GM19043 (cell line): Measurements from ENCODE around the gene RDH5.

Experiments
- ATAC-seq: cut with Tn5 transposase; IDR thresholded peaks from one replicate; pipeline ENCODE4 v1.9.1; 2021; ENCODE audit warnings: low read depth; ENCODE audit not compliant: unreplicated experiment

The RDH5 gene

DNA sequence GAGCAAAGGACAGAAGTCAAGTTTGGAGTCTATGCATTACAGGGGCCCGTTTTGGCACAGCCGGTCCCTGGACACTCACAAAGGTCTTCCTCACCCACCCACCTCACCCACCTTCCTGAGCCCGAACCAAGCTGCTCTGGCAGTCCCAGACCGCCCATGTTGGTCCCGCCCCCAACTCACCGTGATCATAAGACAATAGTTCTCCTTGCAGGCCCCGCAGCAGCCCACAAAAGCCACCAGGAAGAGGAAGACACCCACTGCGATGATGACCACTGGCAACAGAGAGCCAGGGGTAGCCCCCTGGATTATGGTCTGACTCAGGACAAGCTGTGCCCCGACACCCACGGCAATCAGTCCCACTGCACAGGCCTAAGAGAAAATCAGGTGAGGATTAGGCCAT is 6.8 kb downstream of the RDH5 start:
- ATAC-seq: no peak

DNA sequence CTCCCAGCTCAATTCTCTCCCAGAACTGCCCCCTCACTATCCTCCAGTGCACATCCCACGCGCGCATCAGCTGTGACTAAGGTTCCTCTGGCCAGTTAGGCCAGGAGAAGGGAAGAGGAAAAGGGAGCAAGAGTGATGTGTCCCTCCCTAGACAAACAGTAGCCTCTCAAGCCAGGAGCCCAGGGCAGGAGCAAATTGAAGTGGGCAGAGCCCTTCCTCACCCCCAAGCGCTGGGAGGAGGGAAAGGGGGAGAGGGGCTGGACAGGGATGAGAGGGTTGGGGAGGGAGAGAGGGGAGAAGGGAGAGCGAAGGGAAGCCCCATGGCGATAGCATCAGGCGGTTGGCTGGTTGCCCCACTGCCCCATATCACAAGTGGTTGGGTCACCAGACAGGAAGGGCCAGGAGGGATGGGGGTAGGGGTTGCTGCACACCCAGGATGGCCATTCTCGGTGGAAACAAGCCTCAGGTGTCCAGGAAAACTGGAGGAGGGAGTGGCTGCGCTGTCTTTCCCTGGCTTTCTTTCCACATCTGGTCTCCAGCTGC is 7.5 kb downstream of the RDH5 start:
- ATAC-seq: no peak

DNA sequence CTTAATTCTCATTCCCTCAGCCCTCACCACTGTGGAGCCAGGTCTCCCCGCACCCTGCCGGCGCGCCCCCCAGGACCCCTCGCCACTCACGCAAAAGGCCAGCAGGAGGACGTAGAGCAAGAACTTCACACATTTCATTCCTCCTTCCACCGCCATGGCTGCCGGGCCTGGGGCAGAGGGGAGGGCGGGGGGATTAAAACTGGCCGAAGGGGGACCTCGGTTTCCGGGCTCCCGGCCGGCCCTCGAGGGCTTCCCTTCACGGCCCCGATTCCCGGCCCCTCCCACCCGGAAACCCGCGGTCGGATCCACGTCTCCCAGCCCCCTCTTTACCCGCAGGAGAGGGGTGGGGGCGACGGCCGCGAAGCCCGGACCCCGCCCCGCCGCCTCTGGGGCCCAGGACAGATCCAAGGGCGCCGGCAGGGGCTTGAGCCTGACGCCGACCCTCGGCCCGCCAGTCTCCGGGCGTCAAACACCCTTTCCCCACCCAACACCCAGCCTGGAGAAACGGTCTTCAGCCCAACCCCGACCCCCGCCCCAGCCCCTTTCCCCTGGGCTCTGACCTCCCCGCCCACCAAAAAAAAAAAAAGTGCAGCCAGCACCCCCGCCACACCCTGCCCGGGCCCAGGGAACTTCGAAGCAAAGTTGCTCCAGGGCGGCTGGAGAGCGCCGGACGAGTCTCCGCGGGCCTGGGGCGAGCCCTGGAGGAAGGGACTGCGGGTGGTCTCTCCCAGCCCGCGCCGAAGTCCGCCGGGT is 8.2 kb downstream of the RDH5 start:
- peak; percentile 8 for ATAC-seq

DNA sequence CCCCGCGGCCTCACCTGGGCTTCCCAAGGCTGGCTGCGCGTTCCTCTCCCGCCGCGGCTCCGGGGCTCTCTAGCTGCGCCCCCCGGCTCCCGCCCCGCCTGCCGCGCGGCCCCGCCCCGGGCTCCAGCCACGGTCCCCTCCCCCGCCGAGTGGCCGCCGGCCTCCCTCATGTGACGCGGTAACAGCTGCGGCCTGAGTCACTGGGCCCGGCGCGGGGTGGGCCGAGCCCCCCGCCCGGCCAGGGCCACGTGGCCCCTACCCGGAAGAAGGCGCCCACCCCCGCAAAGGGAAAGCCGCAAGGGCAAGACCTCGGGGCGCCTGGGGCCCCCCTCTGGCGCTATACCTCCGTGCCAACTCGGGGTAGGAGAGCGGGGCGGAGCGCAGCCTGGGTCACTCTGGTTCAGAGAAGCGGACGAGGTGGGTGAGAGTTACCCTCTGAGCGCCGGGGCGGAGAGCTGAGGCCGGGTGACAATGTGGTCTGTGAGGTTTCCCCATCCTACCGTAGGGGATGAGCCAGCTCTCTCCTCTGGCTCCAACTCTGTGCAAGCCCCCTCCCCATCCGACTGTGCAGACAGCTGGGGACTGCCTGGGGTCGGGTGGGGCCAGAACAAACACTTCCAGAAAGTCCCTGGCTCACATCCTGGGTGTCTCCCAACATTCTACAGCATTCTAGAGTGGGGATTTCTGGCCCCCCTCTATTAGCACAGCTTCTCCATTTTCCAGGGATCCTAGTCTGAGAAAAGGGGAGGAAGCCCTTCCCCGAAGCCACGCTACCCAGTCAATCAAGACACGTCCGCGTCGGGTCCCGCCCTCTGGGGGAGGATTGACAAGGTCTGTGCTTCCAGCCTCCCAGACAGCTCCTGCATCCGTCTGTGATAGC is 9.0 kb downstream of the RDH5 start, which contains the start of gene CD63:
Gene CD63 (minus strand): TSS at position 71 of the 880 bp plus-strand sequence. CDS start 668 bp downstream, outside the sequence.
- ATAC-seq: peak; percentile 49

DNA sequence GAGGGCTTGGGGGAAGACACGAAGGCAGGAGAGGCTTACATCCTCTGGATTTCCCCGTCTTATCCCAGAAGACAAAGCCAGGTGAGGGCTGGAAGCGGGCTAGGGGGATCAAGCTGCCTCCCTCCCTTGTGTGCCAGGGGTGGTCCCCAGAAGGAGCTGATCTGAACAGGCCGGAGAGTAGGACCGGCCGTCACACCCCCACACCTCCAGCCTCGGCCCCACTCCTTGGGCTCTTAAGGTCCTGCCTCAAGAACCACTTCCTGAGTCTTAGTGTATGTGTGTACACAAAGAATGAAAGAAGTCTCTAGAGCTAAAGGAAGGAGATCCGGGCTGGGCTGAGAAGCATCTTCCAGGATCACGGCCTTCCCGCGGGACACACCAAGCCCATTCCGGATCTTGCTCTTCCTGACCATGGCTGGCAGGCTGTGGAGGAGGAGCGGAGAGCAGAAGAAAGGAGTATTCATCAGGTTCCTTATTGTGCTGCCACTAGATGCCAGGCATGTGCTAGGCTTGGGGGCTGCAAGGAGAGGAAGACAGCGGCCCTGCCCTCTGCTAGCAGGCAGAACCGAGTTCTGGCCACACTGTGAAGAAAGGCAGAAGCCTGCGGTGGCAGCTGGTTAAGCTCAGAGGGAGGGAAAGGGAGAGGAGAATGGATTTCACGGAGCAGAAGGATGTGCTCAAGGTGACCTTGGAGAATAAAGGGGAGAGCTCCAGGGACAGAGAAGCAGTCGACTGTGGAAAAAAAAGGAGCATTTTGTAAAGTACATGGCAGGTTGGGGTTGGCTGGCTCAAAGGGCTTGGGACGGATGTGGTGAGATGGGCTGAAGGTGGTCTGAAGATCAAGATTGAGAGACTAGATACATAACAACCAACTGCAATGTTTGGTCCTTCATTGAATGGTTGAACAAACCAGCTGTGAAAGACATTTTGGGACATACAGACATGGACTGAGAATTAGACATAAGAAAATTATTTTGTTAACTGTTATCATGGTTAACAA is 9.9 kb downstream of the RDH5 start:
- ATAC-seq: peak; percentile 49

DNA sequence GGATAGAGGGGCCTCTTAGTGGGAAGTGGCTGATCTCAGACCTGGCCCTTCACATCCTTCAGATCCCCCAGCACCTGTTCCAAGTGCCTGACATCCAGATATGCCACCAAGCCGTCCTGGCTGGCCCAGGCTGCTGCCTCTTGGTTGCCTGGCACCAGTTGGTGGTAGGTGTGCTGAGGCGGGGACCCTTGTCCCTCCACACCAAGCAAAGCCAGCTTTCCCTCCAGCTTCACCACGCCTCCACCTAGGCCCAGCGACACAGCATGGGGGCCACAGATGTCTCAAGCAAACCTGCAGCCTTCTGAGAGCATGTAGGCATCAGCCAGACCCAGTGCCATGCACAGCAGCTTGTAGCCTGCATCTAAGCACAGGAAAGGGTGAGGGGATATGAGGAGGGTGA is 12.1 kb downstream of the RDH5 start:
- no peak for ATAC-seq

DNA sequence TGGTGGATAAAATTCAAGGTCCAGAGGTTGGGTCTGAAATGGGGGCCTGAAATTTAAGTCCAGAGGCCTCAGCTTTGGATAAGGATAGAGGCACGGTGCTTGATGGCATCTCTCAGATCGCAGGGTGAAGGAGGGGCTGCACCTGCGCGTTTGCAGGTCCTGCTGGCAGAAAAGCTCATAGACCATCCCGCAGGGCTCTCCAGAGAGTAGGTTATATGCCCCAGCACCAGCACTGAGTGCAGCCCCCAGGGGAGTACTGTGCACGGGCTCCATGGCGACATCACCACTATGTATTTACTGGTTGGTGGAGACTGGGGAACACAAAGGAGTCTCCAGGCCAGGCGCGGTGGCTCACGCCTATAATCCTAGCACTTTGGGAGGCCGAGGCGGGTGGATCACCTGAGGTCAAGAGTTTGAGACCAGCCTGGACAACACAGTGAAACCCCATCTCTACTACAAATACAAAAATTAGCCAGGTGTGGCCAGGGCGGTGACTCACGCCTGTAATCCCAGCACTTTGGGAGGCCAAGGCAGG is 12.9 kb downstream of the RDH5 start:
- no peak for ATAC-seq

DNA sequence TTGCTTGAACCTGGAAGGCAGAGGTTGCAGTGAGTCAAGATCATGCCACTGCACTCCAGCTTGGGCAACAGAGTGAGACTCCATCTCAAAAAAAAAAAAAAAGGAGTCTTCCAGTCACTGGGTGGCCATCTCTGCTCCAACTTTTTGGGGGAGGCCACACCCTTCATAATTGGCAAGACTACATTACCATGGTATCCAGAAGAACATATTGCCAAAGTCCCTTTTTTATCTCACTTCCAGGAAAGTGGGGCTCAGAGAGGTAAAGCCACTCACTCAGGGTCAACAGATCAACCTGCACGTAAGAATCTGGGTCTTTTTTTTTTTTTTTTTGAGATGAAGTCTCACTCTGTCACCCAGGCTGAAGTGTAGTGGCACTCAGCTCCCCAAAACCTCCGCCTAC is 13.7 kb downstream of the RDH5 start:
- ATAC-seq: no peak

DNA sequence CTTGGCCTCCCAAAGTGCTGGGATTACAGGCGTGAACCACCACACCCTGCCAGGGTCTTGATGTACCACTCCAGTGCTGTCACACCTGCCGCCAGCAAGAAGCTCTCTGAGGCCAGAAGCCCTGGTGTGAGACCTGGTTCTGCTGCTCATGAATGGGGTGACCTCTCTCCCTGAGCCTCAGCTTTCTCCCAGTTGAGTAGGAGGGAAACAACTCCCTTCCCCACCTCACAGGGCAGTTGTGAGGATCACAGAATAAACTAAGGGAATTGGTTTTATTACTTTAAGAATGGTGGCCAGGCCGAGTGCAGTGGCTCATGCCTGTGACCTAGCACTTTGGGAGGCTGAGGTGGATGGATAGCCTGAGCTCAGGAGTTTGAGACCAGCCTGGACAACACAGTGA is 14.4 kb downstream of the RDH5 start:
- no peak for ATAC-seq

DNA sequence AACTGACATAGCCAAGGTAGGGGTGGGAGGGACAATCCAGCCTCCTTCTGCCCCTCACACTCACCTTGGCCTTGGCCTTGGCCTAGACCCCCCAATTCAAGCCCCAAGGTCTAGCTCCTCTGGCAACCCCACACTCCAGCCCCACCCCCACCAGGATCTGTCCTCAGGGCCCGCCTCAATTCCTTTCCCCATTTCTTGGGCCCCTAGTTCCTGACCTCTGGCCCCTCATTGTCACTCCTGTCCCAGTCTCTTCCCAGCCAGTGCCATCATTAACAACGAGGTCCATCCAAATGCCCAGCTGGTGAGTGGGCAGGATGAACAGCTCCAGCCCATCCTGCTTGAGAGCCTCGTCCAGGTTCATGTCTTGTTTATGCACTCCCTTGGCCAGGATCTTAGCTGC is 15.9 kb downstream of the RDH5 start:
- ATAC-seq: no peak

DNA sequence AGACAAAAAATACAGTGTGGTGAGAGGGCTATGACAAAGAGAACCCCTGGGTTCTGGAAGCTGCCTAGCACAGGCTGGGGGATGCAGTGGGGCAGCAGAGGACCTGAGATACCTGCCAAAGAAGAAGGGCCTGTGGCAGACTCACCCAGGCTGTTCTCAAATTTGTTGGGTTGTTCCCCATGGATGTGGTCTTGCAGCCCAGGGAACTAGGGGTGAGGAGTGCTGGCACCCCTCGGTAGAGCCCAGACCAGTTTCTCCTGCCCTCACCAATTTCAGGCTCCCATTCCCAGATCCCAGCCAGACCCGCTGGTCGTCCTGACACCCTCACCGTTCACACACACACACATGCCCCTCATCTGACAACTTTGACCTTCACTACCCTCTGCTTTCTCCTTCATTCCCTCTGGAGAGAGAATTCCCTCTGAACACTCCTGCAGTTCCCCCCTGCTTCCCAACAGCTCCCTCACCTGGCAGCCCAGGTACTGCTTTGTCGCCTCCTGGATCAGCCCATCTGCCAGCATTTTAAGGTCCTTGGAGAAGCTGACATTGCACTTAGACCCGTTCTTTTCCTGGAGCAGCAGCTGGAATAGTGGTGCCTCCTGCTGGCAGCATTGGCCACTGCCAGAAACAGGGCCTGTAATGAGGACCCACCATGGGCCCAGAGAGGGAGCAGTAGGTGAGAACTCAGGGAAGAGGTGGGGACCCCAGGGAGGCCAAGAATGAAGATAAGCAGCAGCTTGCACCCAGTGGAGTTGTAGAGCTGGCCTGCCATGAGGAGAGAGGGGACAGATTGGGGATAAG is 16.8 kb downstream of the RDH5 start:
- ATAC-seq: peak; percentile 39

DNA sequence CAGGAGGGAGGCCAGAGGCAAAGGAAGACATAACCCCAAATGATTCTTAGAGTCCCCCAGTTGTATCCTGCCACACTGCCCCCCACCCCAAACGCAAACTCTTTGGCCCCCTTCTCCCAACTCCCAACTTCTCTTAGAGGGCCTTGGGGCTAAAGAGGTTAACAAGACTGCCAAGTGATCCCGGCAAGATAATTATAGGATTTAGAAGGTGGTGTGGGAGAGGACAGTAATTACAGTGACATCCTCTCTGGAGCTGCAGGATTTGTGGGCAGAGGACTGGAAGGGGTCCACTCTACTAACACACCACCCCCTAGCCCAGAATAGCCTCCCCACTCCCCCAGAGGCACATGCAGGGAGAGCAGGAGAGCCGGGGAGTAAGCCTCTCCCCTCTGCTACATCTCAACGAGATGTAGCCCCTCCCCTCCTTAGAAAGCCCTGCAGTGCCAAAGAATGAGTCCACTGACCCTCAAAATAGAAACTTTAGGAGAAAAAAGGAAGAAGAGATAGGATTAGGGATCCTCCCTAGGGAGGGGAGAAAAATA is 17.5 kb downstream of the RDH5 start:
- no peak for ATAC-seq

DNA sequence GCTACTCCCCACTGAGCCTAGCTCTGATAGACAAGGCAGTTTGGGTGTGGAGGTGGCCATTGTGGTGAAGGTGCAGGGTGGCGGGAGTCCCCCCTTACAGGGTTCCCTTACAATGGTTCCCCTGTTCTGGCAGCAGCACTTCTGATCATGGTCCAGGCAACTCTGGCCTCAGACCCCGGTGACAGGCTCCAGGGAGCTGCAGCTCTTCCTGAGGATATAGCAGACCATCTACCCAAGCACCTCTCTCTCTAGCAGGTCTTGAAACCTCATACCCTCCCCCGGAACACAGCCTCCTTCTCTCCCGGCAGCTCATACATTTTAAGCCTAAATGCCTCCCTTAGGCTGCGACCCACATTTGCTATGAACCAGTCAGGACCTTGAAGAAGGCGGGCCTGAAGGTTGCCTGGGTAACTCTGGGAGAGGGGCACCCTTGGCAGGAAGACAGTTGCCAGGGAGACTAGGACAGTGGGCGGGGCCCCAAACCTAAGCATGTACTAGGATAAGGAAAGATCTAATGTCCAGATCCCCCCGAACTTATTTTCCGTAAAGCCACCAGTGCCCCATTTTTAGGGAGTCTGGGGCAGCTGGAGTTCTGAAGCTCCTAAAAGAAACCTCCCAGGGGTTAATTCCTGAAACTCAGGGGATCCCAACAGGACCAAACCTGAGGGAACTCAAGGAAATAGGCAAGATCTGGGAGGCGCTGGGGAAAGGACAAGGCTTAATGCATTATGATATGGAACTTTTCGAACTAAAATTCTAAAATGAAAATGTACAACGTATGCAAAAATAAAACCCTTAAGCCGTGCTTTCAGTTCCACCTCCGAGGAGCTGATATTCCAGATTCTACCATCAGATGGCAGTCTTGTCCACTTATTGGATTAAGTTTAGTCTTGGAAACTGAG is 18.2 kb downstream of the RDH5 start:
- ATAC-seq: peak; percentile 84

DNA sequence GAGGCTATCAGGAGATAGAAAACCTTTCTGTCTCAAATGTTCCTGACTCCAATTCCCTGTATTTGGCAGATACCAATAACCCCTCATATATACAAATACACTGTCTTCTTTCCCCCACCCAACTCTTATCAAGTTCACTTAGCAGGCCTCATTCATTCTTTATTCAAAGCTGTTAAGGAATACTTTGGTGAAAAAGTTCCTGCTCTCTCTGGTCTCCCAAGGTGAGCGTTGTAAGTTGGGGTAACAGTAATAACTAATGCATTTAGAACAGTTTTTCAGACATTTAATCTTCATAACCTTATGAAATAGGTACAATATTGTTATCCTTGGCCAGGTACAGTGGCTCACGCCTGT is 18.8 kb downstream of the RDH5 start:
- no peak for ATAC-seq

DNA sequence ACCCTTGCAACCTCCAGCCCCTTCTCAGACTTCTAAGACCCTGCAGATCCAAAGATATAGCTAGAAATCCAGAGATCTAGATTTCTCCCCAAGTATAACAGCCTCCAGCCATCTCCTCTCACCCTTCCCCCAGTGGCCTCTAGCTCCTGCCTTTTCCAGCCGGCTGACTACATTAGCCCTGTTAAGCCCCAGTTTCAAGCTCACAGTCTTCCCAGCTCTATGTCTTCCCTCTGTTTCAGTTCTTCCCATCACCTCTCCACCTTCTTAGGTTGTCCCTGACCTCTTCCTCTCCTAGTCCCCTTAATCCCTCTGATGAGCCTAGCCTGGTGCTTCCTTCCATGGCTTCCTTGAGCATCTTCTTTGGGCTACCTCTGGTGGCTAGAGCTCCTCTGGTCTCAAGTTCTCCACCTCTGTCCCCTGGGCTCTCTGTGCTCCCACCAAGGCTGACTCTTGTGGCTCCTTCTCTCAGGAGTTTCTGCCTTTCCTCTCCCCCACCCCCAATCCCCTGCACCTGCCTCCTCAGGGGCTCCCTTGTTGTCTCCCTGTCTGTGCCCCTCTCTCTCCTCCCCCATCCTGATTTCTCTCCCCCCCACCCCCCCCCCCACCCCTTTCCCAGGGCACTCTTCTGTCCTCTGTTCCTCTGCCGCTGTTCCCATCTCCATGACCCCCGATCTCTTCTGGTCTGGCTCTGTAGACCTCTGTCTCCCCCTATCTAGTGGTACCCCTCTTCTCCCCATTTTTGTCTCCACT is 21.9 kb downstream of the RDH5 start:
- ATAC-seq: no peak

DNA sequence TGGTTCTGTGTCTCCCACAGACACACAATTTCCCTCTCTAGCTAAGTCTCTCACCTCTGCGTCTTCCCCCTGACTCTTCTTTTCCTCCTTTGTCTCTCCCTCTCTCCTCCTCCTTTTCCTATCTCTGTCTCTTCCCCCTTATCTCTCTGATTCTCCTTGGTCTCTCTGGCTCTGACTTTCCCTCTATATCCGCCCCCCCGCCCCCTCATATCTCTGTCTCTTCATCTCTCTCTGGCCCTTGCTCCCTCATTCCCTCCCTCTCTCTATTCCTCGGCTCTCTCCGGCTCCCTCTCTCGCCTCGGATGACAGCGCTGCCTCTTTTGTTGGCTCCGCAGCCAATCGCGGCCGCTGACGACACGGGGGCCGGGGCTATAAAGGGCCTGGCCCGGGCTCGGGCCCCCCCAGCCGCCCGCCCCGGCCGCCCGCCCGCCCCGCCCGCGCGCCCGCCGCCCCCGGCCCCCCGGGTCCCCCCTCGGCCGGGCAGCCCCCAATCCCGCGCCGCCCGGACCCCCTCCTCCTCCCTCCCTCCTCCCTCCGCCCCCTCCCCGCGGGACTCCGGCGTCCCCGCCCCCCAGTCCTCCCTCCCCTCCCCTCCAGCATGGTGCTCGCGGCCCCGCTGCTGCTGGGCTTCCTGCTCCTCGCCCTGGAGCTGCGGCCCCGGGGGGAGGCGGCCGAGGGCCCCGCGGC is 22.7 kb downstream of the RDH5 start, which contains the start of gene GDF11:
Gene GDF11 (plus strand): TSS at position 404 of the 687 bp plus-strand sequence. CDS start 195 bp downstream, at position 599.
- ATAC-seq: peak; percentile 31
